ENCODE measurements around the gene PCMTD2.

- TF ChIP-seq EP300 (IDR thresholded peaks at IDR 0.05) (no peak), CTCF (IDR thresholded peaks at IDR 0.05) (no peak), POLR2A (IDR thresholded peaks at IDR 0.05) (no peak)
These were observed 26.6 kb upstream of the PCMTD2 start for GRCh38 chr20:64228751-64229506.
